GM19351 (cell line): ENCODE results near the gene TGM2.

Experiments
- ATAC-seq: cut with Tn5 transposase; IDR thresholded peaks from one replicate; pipeline ENCODE4 v1.9.1; 2021; ENCODE audit warnings: mild to moderate bottlenecking, moderate library complexity; ENCODE audit not compliant: unreplicated experiment

TGM2 gene

DNA sequence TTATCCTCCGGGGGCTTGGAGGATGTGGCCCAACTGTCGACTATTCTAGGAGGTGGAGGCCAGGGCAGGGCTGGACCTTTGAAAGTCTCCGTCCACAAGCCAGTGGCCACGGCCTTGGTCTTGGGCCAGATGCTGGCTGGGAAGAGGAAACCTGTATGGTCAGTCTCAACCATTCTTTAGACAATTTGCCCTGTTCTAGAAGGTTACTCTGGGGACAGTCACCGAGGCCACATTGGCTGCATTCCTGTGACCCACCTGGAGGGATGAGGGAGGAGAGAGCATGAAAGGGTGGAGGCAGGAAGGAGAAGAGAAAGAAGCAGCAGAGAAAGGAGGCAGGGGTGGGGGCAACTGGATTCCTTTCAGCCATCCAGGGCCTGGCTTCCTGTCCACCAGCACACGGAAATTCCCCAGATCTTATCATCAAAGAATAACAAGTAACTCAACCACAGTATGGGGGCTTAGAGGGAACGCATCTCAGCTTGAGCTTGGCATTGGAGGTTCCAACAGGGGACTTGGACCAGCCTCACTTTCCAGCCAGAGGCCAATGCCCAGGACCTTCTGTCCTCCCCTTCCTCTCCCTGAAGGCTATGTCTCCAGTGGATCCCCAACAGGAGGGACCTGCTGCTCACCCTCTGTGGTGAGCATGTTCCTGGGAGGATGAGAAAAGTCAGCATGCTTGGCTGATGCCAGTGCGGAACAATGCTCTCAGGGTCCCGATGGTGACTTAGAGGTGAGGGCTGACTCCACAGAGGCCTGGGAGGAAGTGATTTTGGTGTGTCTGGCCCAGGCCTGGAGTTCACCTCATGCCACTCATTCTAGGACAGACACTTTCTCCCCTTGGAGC, 30.4 kb downstream of the TGM2 start:
- ATAC-seq, result no peak

DNA sequence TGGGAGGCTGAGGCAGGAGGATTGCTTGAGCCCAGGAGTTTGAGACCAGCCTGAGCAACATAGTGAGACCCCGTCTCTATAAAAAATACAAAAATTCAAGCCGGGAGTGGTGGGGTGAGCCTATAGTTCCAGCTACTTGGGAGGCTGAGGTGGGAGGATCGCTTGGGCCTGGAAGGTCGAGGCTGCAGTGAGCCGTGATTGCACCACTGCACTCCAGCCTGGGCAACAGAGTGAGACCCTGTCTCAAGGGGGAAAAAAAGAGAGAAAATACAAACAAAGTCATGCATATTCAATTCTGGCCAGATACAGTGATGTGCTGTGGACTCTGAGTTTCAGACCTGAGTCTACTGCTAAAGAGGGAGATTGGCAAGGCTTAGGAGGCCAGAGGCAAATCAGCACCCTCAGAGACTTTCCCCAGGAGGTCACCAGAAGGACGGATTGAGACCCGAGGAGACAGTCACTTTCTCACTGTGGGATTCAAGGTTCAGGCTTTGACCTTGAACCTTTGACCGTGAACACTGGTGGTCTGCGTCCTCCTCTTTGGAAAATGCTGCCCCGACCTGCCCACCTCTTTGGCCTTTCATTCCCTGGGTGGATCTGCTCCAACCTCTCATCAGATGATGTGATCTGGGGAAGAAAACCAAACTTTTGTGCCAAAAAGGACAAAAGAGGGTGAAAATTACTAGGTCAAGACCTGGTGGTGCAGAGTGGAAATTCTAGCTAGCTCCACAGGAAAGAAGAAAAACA, 31.2 kb downstream of the TGM2 start:
- ATAC-seq, result no peak

DNA sequence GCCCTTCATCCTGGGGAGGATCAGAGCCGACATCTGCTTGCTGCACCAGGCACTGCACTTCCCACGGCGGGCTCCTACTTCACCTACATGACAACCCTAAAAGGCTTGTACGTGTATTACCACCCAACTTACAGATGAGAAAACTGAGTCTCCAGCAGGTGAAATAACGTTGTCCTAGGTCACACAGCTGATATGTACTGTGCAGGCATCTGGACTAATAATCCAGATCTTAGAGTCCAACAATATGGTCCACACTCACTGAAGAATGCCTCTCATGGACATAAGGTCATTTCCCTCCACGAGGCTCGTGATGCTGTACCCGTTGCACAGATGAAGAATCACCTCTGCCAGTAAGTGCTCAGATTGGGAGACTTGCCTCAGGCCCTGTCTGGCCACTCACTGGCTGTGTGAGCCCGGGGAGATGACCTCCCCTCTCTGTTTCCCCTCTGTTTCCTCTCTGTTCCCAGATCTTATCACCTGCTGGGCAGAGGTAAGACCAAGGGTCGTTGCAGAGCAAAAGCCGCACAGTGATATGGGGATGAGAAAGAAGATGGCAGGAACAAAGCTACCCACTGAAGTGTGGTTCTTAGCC, 32.1 kb downstream of the TGM2 start:
- ATAC-seq, result no peak

- ATAC-seq, result no peak
Observed at GRCh38 chr20:38132156-38132909, 32.7 kb downstream of the TGM2 start.

- ATAC-seq, result no peak
Observed at GRCh38 chr20:38131588-38132121, 33.4 kb downstream of the TGM2 start.

GRCh38 chr20:38130687-38131587, 34.1 kb downstream of the TGM2 start:
- no peak for ATAC-seq

DNA sequence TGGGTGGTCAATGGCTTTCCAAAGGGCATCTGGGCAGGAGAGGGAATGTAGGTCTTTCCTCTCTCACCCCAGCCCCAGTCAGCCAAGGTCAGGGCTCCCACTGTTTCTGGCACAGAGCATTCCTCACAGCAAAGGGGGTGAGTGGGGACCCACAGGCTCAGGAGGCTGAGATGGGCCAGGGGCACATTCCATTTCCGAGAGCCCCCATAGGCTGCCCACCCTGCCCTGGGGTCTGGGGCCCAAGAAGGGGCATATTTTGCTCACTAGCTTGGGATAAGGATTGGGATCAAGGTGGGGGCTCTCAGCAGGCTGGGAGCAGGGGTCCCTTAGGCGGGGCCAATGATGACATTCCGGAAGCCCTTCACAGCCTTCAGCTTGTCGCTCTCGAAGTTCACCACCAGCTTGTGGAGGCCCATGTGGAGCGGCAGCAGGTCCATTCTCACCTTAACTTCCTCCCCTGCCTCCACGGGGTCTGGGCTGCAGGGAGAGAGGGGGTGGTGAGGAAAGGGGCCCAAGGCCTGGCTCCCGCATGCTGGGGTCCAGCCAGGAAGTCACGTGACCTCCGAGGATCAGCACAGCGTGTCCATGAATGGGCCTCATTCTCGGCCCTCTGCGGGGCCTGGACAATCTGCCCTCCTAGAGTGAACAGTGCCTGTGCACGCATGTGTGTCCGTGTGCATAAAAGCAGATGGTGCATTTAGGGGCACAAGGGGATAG, 35.0 kb downstream of the TGM2 start:
- ATAC-seq, result no peak

- ATAC-seq, result no peak
Observed at GRCh38 chr20:38129248-38129865, 35.7 kb downstream of the TGM2 start.

DNA sequence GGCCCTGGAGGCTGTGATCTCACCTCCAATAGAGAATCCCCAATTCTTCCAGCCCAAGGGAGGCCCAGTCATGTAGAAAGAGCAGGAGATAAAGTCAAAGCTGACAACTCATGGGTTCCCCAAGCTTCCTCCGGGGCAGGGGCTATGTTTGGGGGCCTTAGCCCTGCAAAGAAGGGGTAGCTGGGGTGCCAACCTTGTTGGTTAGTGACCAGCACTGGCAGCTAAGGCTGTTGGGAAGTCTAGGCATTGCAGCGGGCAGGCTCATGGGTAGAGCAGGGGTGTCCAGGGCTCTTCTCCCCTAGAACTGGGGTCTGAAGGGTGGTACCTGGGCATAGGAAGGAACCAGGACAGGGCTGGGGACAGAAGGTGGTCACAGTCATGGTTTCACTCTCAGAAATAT, 36.4 kb downstream of the TGM2 start:
- ATAC-seq, result no peak

DNA sequence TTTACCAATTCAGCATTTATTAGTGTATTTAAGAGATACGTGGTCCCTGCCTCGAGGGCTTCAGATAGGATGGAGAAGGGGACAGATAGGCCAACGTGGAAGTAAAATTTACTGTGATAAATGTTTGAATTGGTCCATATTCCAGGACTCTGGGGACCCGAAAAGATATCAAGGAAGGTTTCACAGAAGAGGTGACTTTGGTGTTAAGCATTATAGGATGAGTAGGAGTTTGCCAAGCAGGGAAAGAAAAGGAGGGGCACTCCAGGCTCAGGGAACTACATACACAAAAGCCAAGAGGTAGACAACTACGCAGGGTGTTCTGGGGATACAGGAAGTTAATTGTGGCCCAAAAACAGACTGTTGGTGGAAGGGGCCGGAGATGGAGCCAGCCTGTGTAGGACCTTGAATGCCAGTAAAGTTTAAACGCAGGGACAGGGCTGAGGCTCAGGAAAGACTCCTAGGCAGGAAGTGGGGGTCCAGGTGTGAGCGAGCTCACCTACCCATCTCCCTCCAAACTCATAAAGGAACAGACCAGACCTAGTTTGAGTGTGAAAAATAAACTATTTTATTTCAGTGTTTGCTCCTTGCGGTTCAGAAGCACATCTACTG, 37.0 kb downstream of the TGM2 start:
- ATAC-seq, result no peak

GRCh38 chr20:38126932-38127621, 38.0 kb downstream of the TGM2 start:
- ATAC-seq, result no peak

DNA sequence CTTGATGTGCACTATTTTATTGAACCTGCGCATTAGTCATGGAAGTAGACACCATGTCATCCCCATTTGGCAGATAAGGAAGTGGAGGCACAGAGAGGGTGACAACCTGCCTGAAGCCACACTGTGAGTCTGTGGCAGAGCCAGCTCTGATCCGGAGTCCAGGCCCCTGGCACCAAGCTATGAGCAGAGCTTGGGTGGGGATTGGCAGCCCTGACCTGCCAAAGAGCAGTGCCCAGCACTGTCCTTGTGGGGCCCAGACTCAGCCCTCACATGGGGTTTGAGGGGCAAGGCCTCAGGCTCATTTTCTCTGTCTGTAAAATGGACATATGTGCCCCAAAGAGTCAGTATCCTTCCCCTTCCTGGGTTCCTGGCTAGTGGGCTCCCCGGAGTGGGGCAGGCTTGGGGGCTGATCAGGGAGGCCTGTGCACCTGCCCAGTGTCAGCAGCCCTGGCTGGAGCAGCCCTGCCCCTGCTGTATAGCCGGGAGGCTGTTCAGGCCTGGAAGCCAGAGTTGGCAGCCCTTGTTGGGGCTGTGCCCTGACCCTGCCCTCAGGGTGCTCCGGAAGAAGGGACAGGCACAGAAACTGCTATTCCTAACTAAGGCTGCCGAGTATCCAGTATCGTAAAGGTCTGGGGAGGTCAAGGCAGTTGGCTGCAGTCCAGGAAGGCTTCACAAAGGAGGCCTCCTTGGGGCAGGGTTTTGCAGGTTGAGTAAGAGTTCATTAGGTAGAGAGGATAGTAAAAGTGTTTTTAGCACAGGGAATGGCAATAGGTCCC, 38.7 kb downstream of the TGM2 start:
- no peak for ATAC-seq

- ATAC-seq, result no peak
Observed at GRCh38 chr20:38125157-38126056, 39.7 kb downstream of the TGM2 start.

DNA sequence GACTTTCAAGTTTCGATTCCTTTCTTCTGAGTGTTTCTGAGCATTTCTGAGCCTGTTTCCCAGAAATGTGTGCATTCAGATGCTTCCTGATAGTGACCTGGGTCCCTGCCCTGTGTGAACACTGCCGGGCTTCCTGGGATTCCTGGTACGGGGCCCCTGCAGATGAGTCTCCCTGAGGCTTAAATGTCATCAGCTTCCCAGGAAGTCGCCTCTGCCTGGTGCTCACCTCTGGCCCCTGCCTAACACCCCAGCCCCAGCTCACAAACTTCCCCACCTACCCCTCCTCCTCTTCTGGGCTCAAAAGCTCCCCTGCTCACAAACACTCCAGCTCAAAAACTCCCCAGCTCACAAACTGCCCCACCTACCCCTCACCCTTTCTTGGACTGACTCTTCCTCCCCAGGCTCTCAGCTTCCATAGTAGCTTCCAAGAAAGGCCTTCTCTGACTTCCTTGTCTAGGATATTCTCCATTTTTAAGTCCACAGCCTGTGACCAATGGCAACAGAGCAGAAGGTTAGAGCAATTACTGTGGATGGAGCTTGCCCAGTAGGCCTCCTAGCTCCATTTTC, 42.0 kb downstream of the TGM2 start:
- ATAC-seq, result no peak

- ATAC-seq, result no peak
Observed at GRCh38 chr20:38121741-38122140, 43.3 kb downstream of the TGM2 start.

DNA sequence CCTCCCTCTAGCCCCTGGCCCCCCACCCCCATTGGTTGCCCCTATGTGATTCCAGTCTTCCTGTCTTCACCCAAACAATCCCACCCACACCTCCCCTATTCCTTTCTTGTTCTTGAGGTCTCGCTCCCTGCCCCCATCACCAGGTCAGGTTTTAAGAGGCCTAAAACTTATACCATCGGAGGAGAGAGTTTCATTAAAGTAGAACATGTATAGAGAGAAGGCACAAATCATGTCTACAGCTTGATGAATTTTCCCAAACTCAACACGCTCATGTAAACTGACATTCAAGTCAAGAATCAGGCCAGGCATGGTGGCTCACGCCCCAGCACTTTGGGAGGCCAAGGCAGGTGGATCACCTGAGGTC, 44.5 kb downstream of the TGM2 start:
- no peak for ATAC-seq
